A673 (cell line): ENCODE results near the gene ZNF689. TPM values are rescaled to one million over a fixed set of nuclear protein-coding genes. Genes with fewer than 3 reads are reported as not detected.

ENCODE experiments used
- BruUV-seq: library from RNA; stranded (reverse); fragments of 400-500 nt; replicated peaks from 2 replicates; lab custom pipeline; 2021; lab: Mats Ljungman, UMichigan
- CTCF ChIA-PET: fragments of 300-600 bp; sonication (Branson Sonifier 250); formaldehyde crosslinking; loops from one replicate; lab custom pipeline; 2022; ENCODE audit warnings: antibody characterized with exemption; lab: Charles Lee
- POLR2A ChIA-PET: fragments of 300-600 bp; sonication (Branson Sonifier 250); formaldehyde crosslinking; loops from one replicate; lab custom pipeline; 2022; ENCODE audit warnings: antibody characterized with exemption; ENCODE audit not compliant: low non-redundant PET; lab: Charles Lee
- DNase-seq: peaks from one replicate; pipeline ENCODE4 v3.0.0-alpha.2; 2015; ENCODE audit warnings: low spot score
- H3K27ac ChIP-seq: fragments of 200-600 bp; sonication (generic); 2 replicates; pipeline ENCODE4 v1.5.1; 2016; ENCODE audit warnings: mixed run types, low read depth, mild to moderate bottlenecking, mixed read lengths, antibody characterized with exemption, low read length; ENCODE audit not compliant: poor library complexity, severe bottlenecking
- H3K27me3 ChIP-seq: fragments of 200-600 bp; sonication (generic); replicated peaks from 2 replicates; pipeline ENCODE4 v1.6.1; 2017; ENCODE audit warnings: mixed run types, low read depth, mild to moderate bottlenecking, mixed read lengths, antibody characterized with exemption, low read length; ENCODE audit not compliant: insufficient read depth, poor library complexity
- H3K36me3 ChIP-seq: fragments of 200-600 bp; sonication (generic); 2 replicates; pipeline ENCODE4 v1.6.1; 2016; ENCODE audit warnings: mixed run types, mild to moderate bottlenecking, mixed read lengths, antibody characterized with exemption, low read length; ENCODE audit not compliant: insufficient read depth, poor library complexity, severe bottlenecking
- H3K4me1 ChIP-seq: fragments of 200-600 bp; sonication (generic); 2 replicates; pipeline ENCODE4 v1.6.1; 2017; ENCODE audit warnings: mixed run types, mild to moderate bottlenecking, mixed read lengths, antibody characterized with exemption, low read length; ENCODE audit not compliant: insufficient read depth, poor library complexity, severe bottlenecking
- H3K4me3 ChIP-seq: fragments of 200-600 bp; sonication (generic); 2 replicates; pipeline ENCODE4 v1.5.1; 2016; ENCODE audit warnings: low read depth, mixed run types, mild to moderate bottlenecking, mixed read lengths, low read length; ENCODE audit not compliant: poor library complexity, severe bottlenecking
- H3K9me3 ChIP-seq: fragments of 200-600 bp; sonication (generic); 2 replicates; pipeline ENCODE4 v1.6.1; 2016; ENCODE audit warnings: mixed run types, low read depth, mild to moderate bottlenecking, mixed read lengths, antibody characterized with exemption, low read length; ENCODE audit not compliant: poor library complexity, severe bottlenecking
- CTCF ChIP-seq: fragments of 300-800, 200-600 bp; sonication (generic); conservative IDR thresholded peaks from 2 replicates; pipeline ENCODE4 v1.5.1; 2017; ENCODE audit warnings: low read depth, mild to moderate bottlenecking, antibody characterized with exemption, low read length, moderate library complexity, mixed read lengths
- EZH2 ChIP-seq: fragments of 200-600 bp; sonication (generic); IDR thresholded peaks from 2 replicates; pipeline ENCODE4 v1.6.1; 2017; ENCODE audit warnings: borderline replicate concordance, low read depth, mild to moderate bottlenecking, mixed read lengths, antibody characterized with exemption, low read length; ENCODE audit not compliant: poor library complexity, severe bottlenecking
- intact Hi-C: fragments of 100-400 bp; cut with micrococcal nuclease; formaldehyde crosslinking; loops from one replicate; pipeline ENCODE4 v1.10.0; 2022; ENCODE audit not compliant: unreplicated experiment
- total RNA-seq: library from RNA; stranded (reverse); gene quantifications from 2 replicates; pipeline ENCODE4 v1.2.3, GENCODE V29; 2021

Gene ZNF689
- total RNA-seq, 1 experiment from 2014 or later: 21.1 TPM

- intact Hi-C loops: no loop called here
- no peak overlapping the region for H3K27ac ChIP-seq
- ChIA-PET CTCF (no interaction called here), POLR2A (interaction anchor here (0.6 kb wide), 1 partner anchor 39 kb away, joined by 3 read pairs; no protein-coding TSS in a partner anchor)
- H3K4me3 ChIP-seq: no peak overlapping the region
- no TSS peak for BruUV-seq
- no peak for DNase-seq
- H3K36me3 ChIP-seq: no peaks in the 10 kb centered on the region
- peaks cover 20% of the 10 kb centered on the region for H3K4me1 ChIP-seq
- H3K27me3 ChIP-seq: no peaks in the 10 kb centered on the region
- H3K9me3 ChIP-seq: no peaks in the 10 kb centered on the region
- no peak for TF ChIP-seq CTCF
- no peak for TF ChIP-seq EZH2
Observed at GRCh38 chr16:30565984-30566383, 44.2 kb downstream of the ZNF689 start.

GRCh38 chr16:30565526-30565925 is 44.7 kb downstream of the ZNF689 start:
- no peaks in the 10 kb centered on the region for H3K9me3 ChIP-seq
- H3K27me3 ChIP-seq: no peaks in the 10 kb centered on the region
- peaks cover 17% of the 10 kb centered on the region for H3K4me1 ChIP-seq
- POLR2A ChIA-PET: interaction anchor here (0.6 kb wide), 1 partner anchor 39 kb away, joined by 3 read pairs; no protein-coding TSS in a partner anchor
- TF ChIP-seq CTCF (no peak), EZH2 (no peak)
- no peak overlapping the region for H3K27ac ChIP-seq
- no peaks in the 10 kb centered on the region for H3K36me3 ChIP-seq
- CTCF ChIA-PET: no interaction called here
- intact Hi-C loops: no loop called here
- no peak for DNase-seq
- H3K4me3 ChIP-seq: no peak overlapping the region
- no TSS peak for BruUV-seq

- POLR2A ChIA-PET: no interaction called here
- TF ChIP-seq EZH2: no peak
- no peak for TF ChIP-seq CTCF
- no peaks in the 10 kb centered on the region for H3K4me1 ChIP-seq
- CTCF ChIA-PET: no interaction called here
- H3K27ac ChIP-seq: no peak overlapping the region
- H3K9me3 ChIP-seq: no peaks in the 10 kb centered on the region
- no peaks in the 10 kb centered on the region for H3K27me3 ChIP-seq
- H3K4me3 ChIP-seq: no peak overlapping the region
- intact Hi-C loops: no loop called here
- BruUV-seq: no TSS peak
- no peak for DNase-seq
- no peaks in the 10 kb centered on the region for H3K36me3 ChIP-seq
Observed at GRCh38 chr16:30562021-30562420, 48.2 kb downstream of the ZNF689 start.
